Activated T-cell treated with anti-CD3 and anti-CD28 coated beads, Interleukin-2, amount 50 U/mL, for 72 hours (primary cell): Measurements from ENCODE around the gene NR2F1-AS1. TPM values are rescaled to one million over a fixed set of nuclear protein-coding genes. Genes with fewer than 3 reads are reported as not detected.

Source experiments
- ATAC-seq, 2 donors: fragments of 150-1000 bp; cut with Tn5 transposase; replicated peaks in 1 of 2; 2 replicates each; pipeline ENCODE4 v1.10.0; 2021; ENCODE audit warnings: moderate library complexity in 2 of 2, mild to moderate bottlenecking in 1 of 2
- DNase-seq, 2 donors: peaks; one replicate each; pipeline ENCODE4 v3.0.0; 2021 to 2022; ENCODE audit warnings: mixed read lengths in 1 of 2
- H3K27ac Mint-ChIP-seq: one replicate; pipeline ENCODE4 v1.8.0; 2022; ENCODE audit warnings: mild to moderate bottlenecking, moderate library complexity, mixed read lengths
- H3K27me3 Mint-ChIP-seq: one replicate; pipeline ENCODE4 v1.8.0; 2022; ENCODE audit warnings: low read depth, mixed read lengths
- H3K36me3 Mint-ChIP-seq, 2 donors: one replicate each; pipeline ENCODE4 v1.8.0; 2022; ENCODE audit warnings: mixed read lengths in 2 of 2, mild to moderate bottlenecking in 1 of 2; ENCODE audit not compliant: insufficient read depth in 2 of 2
- H3K4me1 Mint-ChIP-seq: one replicate; pipeline ENCODE4 v1.8.0; 2022; ENCODE audit warnings: low read depth, mixed read lengths
- H3K4me3 Mint-ChIP-seq, 2 donors: one replicate each; pipeline ENCODE4 v1.8.0; 2022; ENCODE audit warnings: mild to moderate bottlenecking in 2 of 2, mixed read lengths in 2 of 2, moderate library complexity in 2 of 2
- H3K9me3 Mint-ChIP-seq, 2 donors: one replicate each; pipeline ENCODE4 v1.8.0; 2022; ENCODE audit warnings: mixed read lengths in 2 of 2
- total RNA-seq, 2 donors: library from RNA; stranded (reverse); gene quantifications; one replicate each; pipeline ENCODE4 v1.2.3, GENCODE V29; 2022

The NR2F1-AS1 gene
- total RNA-seq, 2 donors from 2014 or later = 0.41 to 0.93 TPM

DNA sequence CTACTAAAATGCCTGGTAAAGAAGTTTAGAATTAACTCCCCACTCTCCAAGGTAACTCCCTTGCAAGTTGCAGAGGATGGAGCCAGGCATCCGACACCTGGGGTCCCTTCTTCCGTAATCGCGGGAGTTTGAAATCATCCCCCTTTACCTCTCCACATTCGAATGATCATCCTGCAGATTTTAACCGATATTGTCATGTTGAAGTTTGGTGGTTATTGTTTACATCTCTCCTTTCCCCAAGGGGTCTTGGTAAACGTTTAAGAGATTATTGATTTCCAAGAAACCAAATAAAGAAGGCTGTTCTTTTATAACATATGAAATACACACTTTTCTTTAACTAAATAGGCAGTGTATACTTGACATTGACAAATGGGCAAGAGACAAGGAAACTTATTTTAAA is 28.7 kb upstream of the NR2F1-AS1 start:
- H3K27ac Mint-ChIP-seq = no peak overlapping the region
- DNase-seq (no peak), ATAC-seq (no peak)
- peaks cover 34% of the 10 kb centered on the region for H3K4me1 Mint-ChIP-seq
- no peaks in the 10 kb centered on the region for H3K9me3 Mint-ChIP-seq
- H3K4me3 Mint-ChIP-seq = no peak overlapping the region
- peaks cover 0 to 3% of the 10 kb centered on the region in 2 donors for H3K36me3 Mint-ChIP-seq
- peaks cover 92% of the 10 kb centered on the region for H3K27me3 Mint-ChIP-seq

DNA sequence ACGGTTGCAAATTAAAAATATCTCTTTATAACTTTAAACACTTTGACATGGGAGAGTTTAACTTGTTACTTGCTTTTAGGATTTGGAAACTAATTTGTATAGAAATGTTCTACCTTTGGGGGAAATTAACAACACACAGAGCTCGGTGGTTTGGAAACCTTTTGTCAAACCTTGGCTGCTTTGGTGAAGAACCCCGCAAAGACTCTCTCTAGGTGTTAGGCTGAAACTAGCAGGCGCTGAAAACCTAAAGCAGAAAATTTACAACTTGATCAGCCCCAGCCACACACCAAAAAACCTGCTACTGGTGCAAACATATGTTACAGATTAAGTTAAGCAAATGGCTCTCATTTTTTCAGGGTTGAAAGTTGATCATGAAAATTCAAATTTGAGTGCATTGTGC is 27.8 kb upstream of the NR2F1-AS1 start:
- H3K36me3 Mint-ChIP-seq = peaks cover 0 to 3% of the 10 kb centered on the region in 2 donors
- H3K4me3 Mint-ChIP-seq = no peak overlapping the region
- no peak overlapping the region for H3K27ac Mint-ChIP-seq
- DNase-seq (no peak), ATAC-seq (no peak)
- peaks cover 37% of the 10 kb centered on the region for H3K4me1 Mint-ChIP-seq
- H3K27me3 Mint-ChIP-seq = peaks cover 88% of the 10 kb centered on the region
- H3K9me3 Mint-ChIP-seq = no peaks in the 10 kb centered on the region

DNA sequence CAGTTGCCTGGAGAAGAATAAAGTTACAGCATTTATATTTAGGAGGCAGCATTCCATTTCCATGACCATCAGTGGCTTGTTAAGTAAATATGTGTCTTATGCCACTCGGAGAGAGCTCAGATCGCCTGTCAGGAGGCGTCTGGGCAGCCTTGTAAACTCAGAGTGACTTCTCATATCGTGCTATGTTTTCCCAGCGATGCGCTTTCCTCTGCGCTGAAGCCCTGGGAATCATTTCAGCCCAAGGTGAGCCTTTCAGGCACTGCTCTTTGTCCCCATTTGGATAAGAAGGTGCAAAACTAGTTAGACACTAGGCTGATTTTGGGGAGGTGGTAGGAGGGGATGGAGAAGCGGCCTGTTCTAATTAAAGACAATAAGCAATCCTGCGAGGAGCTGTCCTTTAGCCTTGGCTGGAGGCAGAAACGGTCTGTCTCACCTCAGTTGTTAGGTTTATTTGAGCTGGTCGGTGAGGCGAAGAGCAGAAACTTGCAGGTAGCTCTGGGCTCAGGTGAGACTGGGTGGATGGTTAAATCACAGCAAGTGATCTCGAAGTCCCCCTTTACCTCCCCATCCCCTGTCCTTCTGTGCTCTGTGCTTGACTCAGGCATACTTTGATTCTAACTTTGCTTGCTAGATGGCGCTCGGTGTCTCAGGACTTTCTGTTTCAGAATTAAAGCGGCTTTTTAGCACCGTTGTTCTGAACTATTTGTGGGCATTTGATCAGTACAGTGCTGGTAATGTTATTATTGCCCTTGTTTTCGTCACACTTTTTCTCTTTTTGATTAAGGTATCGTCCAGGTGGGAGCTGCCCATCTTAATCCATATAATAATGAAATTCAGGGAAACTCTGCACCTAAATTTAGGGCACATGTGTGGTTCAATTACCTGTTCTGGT is 26.6 kb upstream of the NR2F1-AS1 start:
- peak; percentile 80 to 81 for ATAC-seq
- peak in 1 of 2 donors; percentile 43 for DNase-seq
- Mint-ChIP-seq H3K4me1 (peaks cover 35% of the 10 kb centered on the region), H3K9me3 (no peaks in the 10 kb centered on the region), H3K4me3 (peak overlapping the region; percentile 24 to 66), H3K27me3 (peaks cover 75% of the 10 kb centered on the region), H3K27ac (no peak overlapping the region), H3K36me3 (peaks cover 2 to 3% of the 10 kb centered on the region in 2 donors)

DNA sequence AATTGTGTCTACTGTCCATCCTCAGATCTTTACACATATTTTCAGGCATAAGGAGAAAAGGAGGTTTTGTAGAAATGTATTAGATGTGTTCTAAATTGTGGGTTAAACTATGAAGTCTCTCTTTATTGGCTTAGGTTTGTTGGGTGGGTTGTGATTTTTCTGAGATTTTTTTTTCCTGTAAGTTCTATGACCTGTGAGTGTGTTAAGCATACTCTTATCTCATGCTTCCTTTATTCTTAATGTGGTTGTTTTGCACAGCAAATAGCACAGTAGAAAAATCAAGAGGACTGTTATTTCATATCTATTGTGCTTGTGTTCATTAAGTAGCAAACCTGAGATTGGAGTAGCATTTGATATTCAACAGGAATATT is 25.3 kb upstream of the NR2F1-AS1 start:
- Mint-ChIP-seq H3K36me3 (peaks cover 3% of the 10 kb centered on the region in 2 donors), H3K9me3 (no peaks in the 10 kb centered on the region), H3K27me3 (peaks cover 63% of the 10 kb centered on the region), H3K27ac (no peak overlapping the region), H3K4me1 (peaks cover 22% of the 10 kb centered on the region), H3K4me3 (no peak overlapping the region)
- no peak for DNase-seq
- no peak for ATAC-seq

DNA sequence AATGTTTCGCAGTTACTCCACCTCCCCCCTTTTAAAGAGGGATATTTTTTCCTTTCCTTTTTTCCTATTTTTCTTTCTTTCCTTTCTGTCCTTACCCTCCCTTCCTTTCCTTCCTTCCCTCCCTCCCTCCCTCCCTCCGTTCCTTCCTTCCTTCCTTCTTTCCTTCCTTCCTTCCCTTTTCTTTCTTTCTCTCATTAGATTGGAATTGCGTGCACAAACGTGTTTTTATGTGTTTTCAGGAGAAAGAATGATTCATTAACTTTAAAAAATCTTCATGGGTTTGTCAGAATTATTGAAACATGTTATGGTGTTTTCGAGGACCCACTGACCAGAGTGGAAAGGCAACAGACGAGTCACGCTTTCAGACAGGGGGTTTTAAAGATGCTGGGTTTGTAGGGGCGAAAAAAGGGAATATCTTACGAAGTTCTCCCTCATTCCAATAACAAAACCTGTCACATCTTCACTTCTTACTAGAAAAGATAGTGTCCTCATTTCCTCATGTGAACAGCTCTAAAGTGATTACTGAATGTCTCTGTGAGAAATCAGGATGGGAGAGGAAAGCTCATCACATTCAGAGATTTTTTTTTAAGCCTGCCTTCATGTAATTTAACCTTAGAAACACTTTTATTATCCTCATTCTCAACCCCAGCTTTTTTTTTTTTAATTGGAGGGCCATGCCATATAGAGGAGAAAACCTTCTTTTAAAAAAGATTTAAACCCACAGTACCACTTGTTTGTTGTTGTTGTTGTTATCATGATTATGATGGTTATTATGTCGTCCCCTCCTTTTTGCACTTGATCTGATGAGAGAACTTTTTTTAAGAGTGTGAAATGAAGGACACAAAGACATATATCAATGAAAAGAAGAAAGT is 23.9 kb upstream of the NR2F1-AS1 start:
- Mint-ChIP-seq H3K27me3 (peaks cover 48% of the 10 kb centered on the region), H3K9me3 (no peaks in the 10 kb centered on the region), H3K36me3 (peaks cover 0 to 3% of the 10 kb centered on the region in 2 donors), H3K4me3 (peak overlapping the region in 1 of 2 donors; percentile 46), H3K27ac (peak overlapping the region; percentile 82), H3K4me1 (peaks cover 21% of the 10 kb centered on the region)
- ATAC-seq (no peak), DNase-seq (no peak)

DNA sequence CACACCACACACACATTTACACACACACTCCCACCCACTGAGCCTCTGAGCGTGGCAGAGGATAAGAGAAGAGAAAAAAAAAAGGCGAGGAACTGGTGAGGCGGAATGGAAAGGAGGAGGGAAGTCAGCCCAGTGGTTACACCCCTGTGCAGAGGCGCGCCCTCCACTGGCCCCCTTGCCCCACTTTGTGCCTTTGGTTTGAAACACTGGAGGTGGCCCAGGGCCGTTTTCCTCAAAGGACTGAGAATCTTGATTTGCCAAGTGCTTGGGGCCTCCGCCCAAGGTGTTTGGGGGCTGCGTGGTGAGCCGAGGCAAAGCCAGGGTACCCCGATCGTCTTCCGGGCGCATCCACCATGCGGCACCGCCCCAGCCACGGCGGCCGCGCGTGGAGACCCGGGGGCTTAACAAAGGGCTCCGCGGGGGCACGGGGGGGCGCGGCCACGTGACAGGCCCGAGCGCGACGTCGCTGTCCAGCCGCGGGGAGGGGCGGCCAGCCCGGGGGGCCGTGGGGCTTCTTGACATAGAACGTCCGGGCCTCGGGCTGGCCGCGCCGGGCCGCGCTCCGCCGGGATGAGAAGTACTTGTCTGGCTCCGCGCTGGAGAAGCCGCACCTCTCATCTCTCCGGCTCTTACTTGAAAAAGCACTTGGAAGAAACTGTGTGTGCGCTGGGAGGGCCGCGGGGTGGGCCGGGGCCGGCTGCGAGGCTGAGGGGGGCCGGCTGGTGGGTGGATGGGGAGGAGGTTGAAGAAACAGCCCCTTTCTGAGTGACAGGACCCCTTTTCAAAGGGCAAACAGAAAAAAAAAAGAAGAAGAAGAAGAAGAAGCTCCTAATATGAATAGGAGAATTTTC is 23.0 kb upstream of the NR2F1-AS1 start:
- ATAC-seq (no peak), DNase-seq (no peak)
- H3K4me1 Mint-ChIP-seq = peaks cover 21% of the 10 kb centered on the region
- no peaks in the 10 kb centered on the region for H3K9me3 Mint-ChIP-seq
- no peak overlapping the region for H3K27ac Mint-ChIP-seq
- no peak overlapping the region for H3K4me3 Mint-ChIP-seq
- H3K27me3 Mint-ChIP-seq = peaks cover 40% of the 10 kb centered on the region
- peaks cover 0 to 3% of the 10 kb centered on the region in 2 donors for H3K36me3 Mint-ChIP-seq

DNA sequence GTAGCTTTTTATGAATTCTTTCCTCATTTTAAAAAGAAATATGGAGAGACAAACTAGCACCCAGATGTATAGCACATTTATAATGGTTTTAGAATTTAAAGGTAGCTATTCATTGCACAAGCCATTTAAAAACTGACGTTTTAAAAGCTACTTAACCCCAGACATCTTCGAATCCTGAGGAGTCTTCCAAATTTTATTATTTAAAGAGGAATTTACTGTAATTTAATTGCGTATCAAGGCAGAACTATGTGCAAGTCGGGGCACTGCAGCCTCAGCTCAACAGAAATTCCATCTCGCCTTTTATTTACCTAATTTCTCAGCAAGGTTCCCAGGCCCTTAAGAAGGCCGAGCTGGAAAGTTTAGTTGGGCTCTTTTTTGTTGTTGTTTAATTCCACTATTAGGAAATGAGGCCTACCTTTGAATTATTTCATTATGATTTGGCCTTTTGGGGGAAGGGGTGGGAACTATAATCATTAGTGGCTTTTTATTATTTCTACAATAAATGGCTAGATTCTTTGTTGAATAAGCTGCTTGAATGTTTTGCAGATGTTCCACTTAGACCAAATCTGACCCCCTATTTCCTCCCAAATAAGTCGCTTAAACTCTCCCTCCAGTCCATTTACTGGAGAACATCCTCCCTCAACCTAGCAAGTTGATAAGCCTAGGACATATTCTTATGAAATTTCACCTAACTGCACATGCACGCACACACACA is 22.2 kb upstream of the NR2F1-AS1 start:
- ATAC-seq = no peak
- H3K4me1 Mint-ChIP-seq = peaks cover 15% of the 10 kb centered on the region
- H3K4me3 Mint-ChIP-seq = no peak overlapping the region
- peaks cover 0 to 3% of the 10 kb centered on the region in 2 donors for H3K36me3 Mint-ChIP-seq
- H3K9me3 Mint-ChIP-seq = no peaks in the 10 kb centered on the region
- peaks cover 33% of the 10 kb centered on the region for H3K27me3 Mint-ChIP-seq
- no peak for DNase-seq
- no peak overlapping the region for H3K27ac Mint-ChIP-seq

DNA sequence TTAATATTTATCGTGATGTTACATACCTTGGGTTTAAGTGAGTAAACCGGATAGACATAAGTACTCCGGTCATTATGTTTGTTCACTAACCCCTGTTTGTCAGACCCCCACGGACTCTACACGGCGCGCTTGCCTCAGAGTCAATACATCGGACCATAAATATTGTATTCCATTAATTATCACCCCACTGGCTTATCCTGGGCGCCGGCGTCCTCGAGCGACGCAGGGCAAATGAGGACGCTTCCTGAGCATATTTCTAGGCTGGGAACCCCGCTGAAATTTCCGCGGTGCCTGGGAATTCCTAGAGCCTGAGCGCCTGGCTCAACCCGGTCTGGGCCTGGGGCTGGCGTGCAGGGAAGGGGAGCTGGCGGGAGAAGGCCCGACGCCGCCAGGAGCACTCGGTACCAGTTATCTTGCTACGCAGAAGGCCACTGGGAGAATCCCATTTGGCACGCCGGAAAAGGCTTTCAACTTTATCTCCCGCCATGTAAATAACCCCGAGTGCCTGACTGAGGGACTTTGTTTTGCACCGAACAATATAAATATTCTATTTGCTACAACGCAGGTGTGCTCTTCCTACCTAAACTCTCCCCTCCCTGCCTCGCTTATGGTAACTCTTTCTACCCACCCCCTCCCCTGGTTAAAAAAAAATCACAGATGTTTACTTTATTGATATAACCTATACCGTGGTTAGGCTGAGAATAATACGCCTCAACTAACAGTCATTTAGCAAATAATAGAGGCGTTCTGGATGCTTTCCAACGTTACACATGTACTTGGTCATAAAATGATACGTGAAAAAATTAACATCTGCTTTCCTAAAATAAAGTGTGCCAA is 21.4 kb upstream of the NR2F1-AS1 start:
- Mint-ChIP-seq H3K4me3 (no peak overlapping the region), H3K4me1 (peaks cover 8% of the 10 kb centered on the region), H3K27me3 (peaks cover 31% of the 10 kb centered on the region), H3K27ac (peak overlapping the region; percentile 30), H3K36me3 (peaks cover 0 to 3% of the 10 kb centered on the region in 2 donors), H3K9me3 (no peaks in the 10 kb centered on the region)
- DNase-seq (no peak), ATAC-seq (no peak)

DNA sequence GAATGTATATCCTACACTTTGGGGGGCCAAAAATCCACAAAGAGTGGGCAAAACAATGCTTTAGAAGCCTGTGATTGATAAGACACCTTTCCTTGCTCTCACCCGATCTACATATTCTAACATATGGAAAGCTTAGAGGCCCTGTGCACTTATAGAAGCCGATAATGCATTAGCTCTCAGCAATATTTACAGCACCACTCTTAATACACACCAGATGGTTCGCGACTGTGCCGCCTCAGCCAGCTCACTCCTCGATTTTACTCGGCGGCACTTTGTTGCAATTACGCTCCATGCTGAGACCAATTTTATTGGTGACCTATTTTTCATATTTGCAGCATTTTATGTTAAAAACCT is 20.8 kb upstream of the NR2F1-AS1 start:
- Mint-ChIP-seq H3K9me3 (no peaks in the 10 kb centered on the region), H3K4me3 (no peak overlapping the region), H3K36me3 (peaks cover 0 to 3% of the 10 kb centered on the region in 2 donors), H3K27me3 (peaks cover 26% of the 10 kb centered on the region), H3K27ac (no peak overlapping the region), H3K4me1 (peaks cover 5% of the 10 kb centered on the region)
- DNase-seq (no peak), ATAC-seq (no peak)

DNA sequence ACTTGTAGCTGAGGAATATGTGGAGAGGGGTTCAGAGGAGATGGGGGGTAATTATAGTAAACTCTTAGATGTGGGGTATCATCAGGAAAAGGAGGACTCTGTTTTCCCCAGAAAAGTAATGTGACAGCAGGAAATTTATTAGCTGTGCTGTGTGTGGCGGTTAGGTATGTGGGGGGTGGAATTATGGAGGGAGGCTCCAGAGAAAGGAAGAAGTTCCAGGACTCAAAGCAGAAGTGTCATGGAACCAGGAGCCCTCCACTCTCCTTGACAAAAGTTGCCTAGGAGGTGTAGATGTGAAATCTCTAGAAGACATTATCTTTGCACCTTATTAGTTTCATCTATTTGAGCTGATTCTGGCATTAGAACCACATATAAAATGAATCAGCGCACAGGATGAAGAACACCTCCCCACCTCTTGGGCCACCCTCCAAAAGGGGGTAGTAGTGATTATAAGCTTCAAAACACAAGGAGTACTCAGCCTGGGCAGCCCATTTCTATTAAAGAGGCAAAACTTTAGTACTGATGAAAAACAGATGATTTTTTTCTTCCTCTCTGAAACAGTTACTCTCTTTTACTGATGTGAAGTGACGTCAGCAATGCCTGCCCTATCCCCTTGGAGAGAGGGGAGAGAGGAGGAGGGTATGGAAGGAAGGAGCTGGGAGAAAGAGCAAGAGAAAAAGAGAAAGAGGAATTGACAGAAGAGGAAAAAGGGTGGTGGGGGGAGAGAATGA is 20.2 kb upstream of the NR2F1-AS1 start:
- no peak for ATAC-seq
- H3K9me3 Mint-ChIP-seq = no peaks in the 10 kb centered on the region
- no peak for DNase-seq
- H3K4me1 Mint-ChIP-seq = peaks cover 7% of the 10 kb centered on the region
- H3K4me3 Mint-ChIP-seq = no peak overlapping the region
- no peak overlapping the region for H3K27ac Mint-ChIP-seq
- peaks cover 0 to 3% of the 10 kb centered on the region in 2 donors for H3K36me3 Mint-ChIP-seq
- H3K27me3 Mint-ChIP-seq = peaks cover 26% of the 10 kb centered on the region

DNA sequence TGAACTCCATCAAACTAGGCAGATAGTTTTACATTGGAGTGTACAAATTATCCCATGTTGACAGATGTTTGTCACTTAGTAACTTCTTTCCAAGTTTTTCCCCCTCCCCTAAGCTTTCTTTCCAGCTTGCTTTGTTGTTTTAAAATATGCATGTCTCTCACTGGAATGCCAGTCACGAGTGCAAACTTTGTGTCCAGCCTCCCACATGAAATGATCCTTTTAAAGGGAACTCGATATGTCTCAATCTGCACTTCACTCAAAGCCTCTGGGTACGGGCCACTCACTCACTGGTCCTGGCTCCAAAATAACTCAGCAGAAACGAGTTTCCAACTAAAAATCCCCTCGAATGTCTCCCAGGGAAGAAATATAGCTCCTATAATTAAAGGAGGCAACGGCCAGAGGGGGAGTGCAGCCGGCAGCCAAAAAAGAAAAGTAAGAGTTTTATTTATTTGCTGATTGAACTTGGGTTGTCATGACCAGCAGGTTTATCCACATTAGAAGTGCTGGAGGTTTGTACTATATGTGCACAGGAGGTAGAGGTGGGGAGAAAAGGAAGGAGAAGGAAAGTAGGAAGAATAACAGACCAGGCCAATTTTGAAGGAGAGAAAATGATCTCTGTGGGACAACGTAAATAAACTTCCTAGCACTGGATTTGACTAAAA is 19.5 kb upstream of the NR2F1-AS1 start:
- H3K4me1 Mint-ChIP-seq = peaks cover 14% of the 10 kb centered on the region
- no peak overlapping the region for H3K4me3 Mint-ChIP-seq
- H3K36me3 Mint-ChIP-seq = peaks cover 0 to 3% of the 10 kb centered on the region in 2 donors
- ATAC-seq = no peak
- H3K9me3 Mint-ChIP-seq = no peaks in the 10 kb centered on the region
- H3K27ac Mint-ChIP-seq = no peak overlapping the region
- no peak for DNase-seq
- H3K27me3 Mint-ChIP-seq = peaks cover 26% of the 10 kb centered on the region
